IMR-90 (cell line): ENCODE measurements around the gene TSPAN4. TPM values are rescaled to one million over a fixed set of nuclear protein-coding genes. Genes with fewer than 3 reads are reported as not detected.

ENCODE experiments used
- ATAC-seq: fragments of 200-7000 bp; cut with Tn5 transposase; 2 replicates; pipeline ENCODE4 v1.9.1; 2020; ENCODE audit warnings: low read depth, mild to moderate bottlenecking, moderate library complexity
- BruUV-seq: library from RNA; stranded (reverse); fragments of 400-500 nt; replicated peaks from 2 replicates; lab custom pipeline; 2021; lab: Mats Ljungman, UMichigan
- CTCF ChIA-PET: fragments of 300-600 bp; formaldehyde crosslinking; extraction: SDS; loops from one replicate; lab custom pipeline; 2021; ENCODE audit warnings: antibody characterized with exemption; lab: Yijun Ruan, JAX
- POLR2A ChIA-PET: fragments of 300-600 bp; sonication (Branson Sonifier 250); formaldehyde crosslinking; loops from one replicate; lab custom pipeline; 2022; ENCODE audit warnings: antibody characterized with exemption; ENCODE audit not compliant: unreplicated experiment; lab: Charles Lee
- DNase-seq: peaks from one replicate; pipeline ENCODE4 v3.0.0; 2013
- H2AFZ ChIP-seq: replicated peaks from 2 replicates; pipeline ENCODE3; 2013; ENCODE audit warnings: low read length, mild to moderate bottlenecking; ENCODE audit not compliant: poor library complexity
- H2AK5ac ChIP-seq: 2 replicates; pipeline ENCODE4 v1.6.1; 2013; ENCODE audit warnings: low read depth, low read length, inconsistent platforms
- H2AK9ac ChIP-seq: replicated peaks from 2 replicates; pipeline ENCODE3; 2013; ENCODE audit warnings: mild to moderate bottlenecking, low read depth, low read length, moderate library complexity; ENCODE audit not compliant: poor library complexity
- H2BK120ac ChIP-seq: 2 replicates; pipeline ENCODE4 v1.6.1; 2013; ENCODE audit warnings: low read depth, low read length, inconsistent platforms
- H2BK15ac ChIP-seq: 3 replicates; pipeline ENCODE4 v1.6.1; 2013; ENCODE audit warnings: low read depth, low read length, inconsistent platforms
- H2BK20ac ChIP-seq: 2 replicates; pipeline ENCODE4 v1.6.1; 2013; ENCODE audit warnings: low read depth, mild to moderate bottlenecking, inconsistent platforms, low read length, moderate library complexity
- H2BK5ac ChIP-seq: 2 replicates; pipeline ENCODE4 v1.6.1; 2013; ENCODE audit warnings: mild to moderate bottlenecking, low read depth, low read length, inconsistent platforms; ENCODE audit not compliant: poor library complexity, severe bottlenecking
- H3K14ac ChIP-seq: replicated peaks from 2 replicates; pipeline ENCODE4 v1.6.1; 2013; ENCODE audit warnings: low read depth, low read length, inconsistent platforms
- H3K18ac ChIP-seq: 2 replicates; pipeline ENCODE4 v1.6.1; 2013; ENCODE audit warnings: low read depth, low read length, control low read depth
- H3K23ac ChIP-seq: 2 replicates; pipeline ENCODE4 v1.6.1; 2013; ENCODE audit warnings: low read depth, low read length, inconsistent platforms
- H3K27ac ChIP-seq: 2 replicates; pipeline ENCODE4 v1.5.1; 2013; ENCODE audit warnings: mild to moderate bottlenecking, control low read depth, low read length; ENCODE audit not compliant: insufficient read depth
- H3K27me3 ChIP-seq: 2 replicates; pipeline ENCODE4 v1.6.1; 2013; ENCODE audit warnings: low read length; ENCODE audit not compliant: control insufficient read depth, insufficient read depth
- H3K36me3 ChIP-seq: 2 replicates; pipeline ENCODE4 v1.6.1; 2013; ENCODE audit warnings: low read length, mixed read lengths; ENCODE audit not compliant: control insufficient read depth, insufficient read depth
- H3K4ac ChIP-seq: 2 replicates; pipeline ENCODE4 v1.6.1; 2013; ENCODE audit warnings: low read depth, low read length, inconsistent platforms
- H3K4me1 ChIP-seq: 2 replicates; pipeline ENCODE4 v1.6.1; 2013; ENCODE audit warnings: low read length, mixed read lengths; ENCODE audit not compliant: control insufficient read depth, insufficient read depth
- H3K4me2 ChIP-seq: 2 replicates; pipeline ENCODE4 v1.6.1; 2013; ENCODE audit warnings: low read depth, mild to moderate bottlenecking, control low read depth, low read length, moderate library complexity
- H3K4me3 ChIP-seq: 2 replicates; pipeline ENCODE4 v1.5.1; 2013; ENCODE audit warnings: low read depth, mild to moderate bottlenecking, control low read depth, low read length, moderate library complexity; ENCODE audit not compliant: insufficient read depth
- H3K56ac ChIP-seq: 2 replicates; pipeline ENCODE4 v1.6.1; 2013; ENCODE audit warnings: low read length, inconsistent platforms; ENCODE audit not compliant: insufficient read depth; ENCODE audit errors: extremely low read depth
- H3K79me1 ChIP-seq, 2 experiments: 2 replicates each; pipeline ENCODE4 v1.6.1; 2013; ENCODE audit warnings: low read length in 2 of 2, inconsistent platforms in 1 of 2, low read depth in 1 of 2
- H3K9ac ChIP-seq: 2 replicates; pipeline ENCODE4 v1.6.1; 2013; ENCODE audit warnings: low read depth, low read length, control low read depth
- H3K9me1 ChIP-seq: 2 replicates; pipeline ENCODE4 v1.6.1; 2013; ENCODE audit warnings: low read length, inconsistent platforms; ENCODE audit not compliant: insufficient read depth
- H3K9me3 ChIP-seq: 2 replicates; pipeline ENCODE4 v1.6.1; 2013; ENCODE audit warnings: low read length; ENCODE audit not compliant: control insufficient read depth, insufficient read depth
- H4K20me1 ChIP-seq: 2 replicates; pipeline ENCODE4 v1.6.1; 2013; ENCODE audit warnings: low read length, inconsistent platforms; ENCODE audit not compliant: insufficient read depth
- H4K5ac ChIP-seq: 2 replicates; pipeline ENCODE4 v1.6.1; 2013; ENCODE audit warnings: mild to moderate bottlenecking, low read depth, low read length, control low read depth
- H4K8ac ChIP-seq, 2 experiments: 2 replicates each; pipeline ENCODE4 v1.6.1; 2013; ENCODE audit warnings: low read depth in 2 of 2, low read length in 2 of 2, control low read depth in 1 of 2, inconsistent platforms in 1 of 2
- H4K91ac ChIP-seq: 2 replicates; pipeline ENCODE4 v1.6.1; 2013; ENCODE audit warnings: low read depth, low read length, inconsistent platforms; ENCODE audit not compliant: insufficient read depth
- CEBPB ChIP-seq: IDR thresholded peaks from 2 replicates; pipeline ENCODE4 v1.6.1; 2012; ENCODE audit warnings: low read depth, low read length, improper control_type of control experiment
- CTCF ChIP-seq: conservative IDR thresholded peaks from 2 replicates; pipeline ENCODE4 v1.5.1; 2012; ENCODE audit warnings: mild to moderate bottlenecking, low read depth, low read length, improper control_type of control experiment
- FOS ChIP-seq: fragments of 150-350 bp; IDR thresholded peaks from 2 replicates; pipeline ENCODE4 v1.6.1; 2016; ENCODE audit warnings: low read depth, low read length
- MAZ ChIP-seq: IDR thresholded peaks from 2 replicates; pipeline ENCODE4 v1.6.1; 2012; ENCODE audit warnings: low read depth, mild to moderate bottlenecking, low read length, improper control_type of control experiment, moderate library complexity, borderline replicate concordance
- NFE2L2 ChIP-seq: fragments of 150-350 bp; IDR thresholded peaks from 2 replicates; pipeline ENCODE4 v1.6.1; 2016; ENCODE audit warnings: low read depth, mild to moderate bottlenecking, low read length
- RAD21 ChIP-seq: IDR thresholded peaks from 2 replicates; pipeline ENCODE4 v1.6.1; 2012; ENCODE audit warnings: low read length, improper control_type of control experiment
- RFX5 ChIP-seq: IDR thresholded peaks from 2 replicates; pipeline ENCODE4 v1.8.0; 2012; ENCODE audit warnings: low read depth, mild to moderate bottlenecking, low read length, moderate library complexity
- WGBS, 2 experiments: methylation state at CpG; one replicate each; pipeline versions ENCODE4 v1.1.5 to v1.1.7; 2013; ENCODE audit warnings: missing lambda C conversion rate in 2 of 2; ENCODE audit not compliant: insufficient read length in 1 of 2; ENCODE audit errors: extremely low coverage in 2 of 2; 5-methylcytosine and 5-hydroxymethylcytosine counted together
- dilution Hi-C: fragments of 300-500 bp; cut with HindIII; formaldehyde crosslinking; loops from one replicate; pipeline ENCODE4 v1.14.3; 2018; ENCODE audit warnings: low sequenced_read_pairs; ENCODE audit not compliant: unreplicated experiment
- in situ Hi-C: fragments of 300-500 bp; cut with MboI; formaldehyde crosslinking; loops from 3 replicates; pipeline ENCODE4 v1.14.3; 2019; ENCODE audit warnings: low sequenced_read_pairs, inconsistent platforms, mixed read lengths
- intact Hi-C: fragments of 100-400 bp; cut with micrococcal nuclease; formaldehyde crosslinking; loops from 2 replicates; pipeline ENCODE4 v1.10.0; 2022
- polyA plus RNA-seq, 3 experiments: library from polyadenylated mRNA; depleted of rRNA; stranded (reverse); fragments of >200 nt; gene quantifications; 2 replicates each; pipeline ENCODE4 v1.2.3, GENCODE V29; 2012; ENCODE audit warnings: low replicate concordance in 1 of 3
- total RNA-seq: library from RNA; depleted of rRNA; stranded (reverse); fragments of >200 nt; gene quantifications from 2 replicates; pipeline ENCODE4 v1.2.3, GENCODE V29; 2012

The TSPAN4 gene
- total and polyA plus RNA-seq, 2 of the 4 experiments (the other 2 are of a cell fraction): 161 to 293 TPM

DNA sequence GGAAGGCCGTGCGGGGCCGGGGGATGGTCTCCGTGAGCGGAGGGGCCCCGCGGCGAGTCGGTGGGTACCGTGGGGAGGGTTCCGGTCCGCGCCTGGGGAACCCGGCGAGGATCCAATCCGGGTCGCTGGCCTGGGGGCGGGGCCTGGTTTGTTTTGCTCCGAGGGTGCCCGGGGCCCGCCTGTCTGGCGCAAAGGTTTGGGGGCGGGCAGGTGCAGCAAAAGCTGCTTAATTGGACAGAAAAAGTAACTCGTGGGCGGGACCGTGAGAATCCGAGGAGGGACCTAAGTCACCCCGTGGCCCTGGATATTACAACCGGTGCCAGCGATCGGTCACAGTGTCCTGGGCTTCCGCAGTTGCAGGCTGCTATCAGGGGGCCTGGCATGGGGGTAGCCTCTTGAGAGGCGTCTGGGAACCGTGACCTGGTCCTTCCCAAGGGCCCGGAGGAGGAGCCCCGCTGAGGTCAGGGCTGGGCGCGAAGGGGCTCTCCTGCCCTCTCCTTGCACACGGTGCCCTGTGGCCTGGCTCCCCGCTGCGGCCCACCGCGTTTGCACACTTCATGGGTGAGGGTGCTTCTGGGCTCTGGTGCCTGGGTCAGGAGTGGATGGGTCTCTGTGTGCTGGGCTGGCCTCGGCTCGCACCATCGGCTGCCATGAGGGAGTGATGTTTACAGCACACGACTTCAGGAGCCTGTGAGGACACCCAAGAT is 22.6 kb upstream of the TSPAN4 start:
- no peaks in the 10 kb centered on the region for H3K27me3 ChIP-seq
- peaks cover 21% of the 10 kb centered on the region for H3K4me1 ChIP-seq
- WGBS, 2 experiments: 3% methylated on average over 37 of the region's 47 CpGs; no CpG with 5 or more reads in 1 of the 2 experiments
- dilution Hi-C loops: no loop called here
- H4K91ac ChIP-seq: no peak overlapping the region
- no peak overlapping the region for H4K8ac ChIP-seq
- no TSS peak for BruUV-seq
- peak overlapping the region; percentile 29; the same call in 1 of the 2 replicates for H3K14ac ChIP-seq
- no peak overlapping the region for H3K56ac ChIP-seq
- H3K4me3 ChIP-seq: peak overlapping the region; percentile 87
- peaks cover 13% of the 10 kb centered on the region for H3K9me1 ChIP-seq
- H3K36me3 ChIP-seq: peaks cover 24% of the 10 kb centered on the region
- H3K4me2 ChIP-seq: peak overlapping the region; percentile 99
- H2AFZ ChIP-seq: peak overlapping the region; percentile 89
- H3K79me1 ChIP-seq: peaks cover 19 to 29% of the 10 kb centered on the region in 2 experiments
- H3K9me3 ChIP-seq: no peaks in the 10 kb centered on the region
- H2BK20ac ChIP-seq: no peak overlapping the region
- no peak overlapping the region for H4K5ac ChIP-seq
- DNase-seq (peak; percentile 59), ATAC-seq (peak; percentile 53)
- in situ Hi-C loops: no loop called here
- CTCF ChIA-PET: no interaction called here
- TF ChIP-seq NFE2L2 (no peak), MAZ (no peak), RFX5 (no peak), CEBPB (no peak), RAD21 (no peak), CTCF (no peak), FOS (no peak)
- H3K18ac ChIP-seq: no peak overlapping the region
- no peak overlapping the region for H2BK15ac ChIP-seq
- H2AK5ac ChIP-seq: peak overlapping the region; percentile 70; the same call in 1 of the 2 replicates
- H3K4ac ChIP-seq: no peak overlapping the region
- peak overlapping the region; percentile 67; the same call in 1 of the 2 replicates for H3K27ac ChIP-seq
- H3K23ac ChIP-seq: 0 out of 2 replicates have a peak overlapping the region, but pooled peaks have one; percentile 48
- intact Hi-C loops: no loop called here
- POLR2A ChIA-PET: interaction anchor here (1.2 to 1.8 kb wide), 4 partner anchors 11 to 16 kb away, joined by 4 to 8 read pairs (median 4); partner anchors contain the start of genes PIDD1 and RPLP2
- peak overlapping the region; percentile 66 for H3K9ac ChIP-seq
- H2BK120ac ChIP-seq: no peak overlapping the region
- peak overlapping the region; percentile 94 for H2AK9ac ChIP-seq
- peak overlapping the region; percentile 73 for H2BK5ac ChIP-seq
- peaks cover 29% of the 10 kb centered on the region for H4K20me1 ChIP-seq
